ENCODE results near the gene TMC6.

- no peak for TF ChIP-seq EZH2phosphoT487 (IDR thresholded peaks at IDR 0.05; ENCODE audit: borderline replicate concordance, low read depth)
- TF ChIP-seq CTCF (IDR thresholded peaks at IDR 0.05): peak; percentile 55
- TF ChIP-seq YY1 (IDR thresholded peaks at IDR 0.05; ENCODE audit: low read depth): no peak
- peak; percentile 27 for TF ChIP-seq CHD2 (IDR thresholded peaks at IDR 0.05; ENCODE audit: low read length, partially characterized antibody)
- TF ChIP-seq RCOR1 (IDR thresholded peaks at IDR 0.05; ENCODE audit: low read length): no peak
- no peak for TF ChIP-seq RFX5 (IDR thresholded peaks at IDR 0.05; ENCODE audit: low read length)
- peak; percentile 59 for TF ChIP-seq RAD21 (IDR thresholded peaks at IDR 0.05; ENCODE audit: low read length)
- no peak for TF ChIP-seq POLR2AphosphoS5 (IDR thresholded peaks at IDR 0.05; ENCODE audit: low read depth, low read length)
- TF ChIP-seq MAX (IDR thresholded peaks at IDR 0.05; ENCODE audit: low read depth): no peak
- TF ChIP-seq FOXM1 (IDR thresholded peaks at IDR 0.05; ENCODE audit: low read depth): no peak
- no peak for TF ChIP-seq TAF1 (IDR thresholded peaks at IDR 0.05; ENCODE audit: borderline replicate concordance, low read depth, low read length)
- TF ChIP-seq SMC3 (IDR thresholded peaks at IDR 0.05; ENCODE audit: low read depth, low read length): peak; percentile 66
- TF ChIP-seq EP300 (IDR thresholded peaks at IDR 0.05; ENCODE audit: borderline replicate concordance in 1 of 2, low read depth in 1 of 2, low read length in 1 of 2): no peak
- TF ChIP-seq GABPA (IDR thresholded peaks at IDR 0.05; ENCODE audit: low read depth): no peak
Observed at GRCh38 chr17:78117027-78117981, 11.3 kb downstream of the TMC6 start.

Data from SK-N-SH (cell line).